RPMI7951 (cell line): Measurements from ENCODE around the gene ALDH5A1. TPM values are rescaled to one million over a fixed set of nuclear protein-coding genes. Genes with fewer than 3 reads are reported as not detected.
"Not testable (repeated sequence)": the region's sequence is repeated elsewhere in the genome, so short reads cannot be mapped to it uniquely, and the experiment has no call there.

Experiments used
- DNase-seq: peaks from one replicate; pipeline ENCODE4 v3.0.0-alpha.2; 2012; ENCODE audit warnings: low read depth
- total RNA-seq: library from RNA; depleted of rRNA; stranded (reverse); fragments of >200 nt; shearing (Covaris generic); gene quantifications from 2 replicates; pipeline ENCODE4 v1.2.3, GENCODE V29; 2014

ALDH5A1 gene
- total RNA-seq, 1 experiment from 2014 or later, result under 0.01 TPM

DNA sequence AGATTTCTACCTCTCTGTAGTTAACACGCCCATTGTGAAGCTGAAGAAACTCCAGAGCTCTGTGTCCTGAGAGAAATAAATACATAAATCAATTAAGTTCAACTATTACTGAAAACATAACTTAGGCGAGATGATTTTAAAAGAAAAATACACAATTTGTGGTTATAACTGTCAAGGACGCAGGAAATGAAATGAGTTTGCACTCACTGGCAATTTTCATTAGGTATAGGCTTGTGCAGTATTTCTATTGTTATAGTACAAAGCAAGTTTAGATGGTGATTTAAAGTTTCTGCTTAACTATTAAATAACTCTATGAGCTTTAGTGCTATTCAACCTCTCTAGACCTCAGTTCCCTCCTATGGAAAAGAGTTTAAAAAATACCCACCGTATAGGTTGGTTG is 8.7 kb upstream of the ALDH5A1 start:
- no peak for DNase-seq

GRCh38 chr6:24489470-24489869 is 5.3 kb upstream of the ALDH5A1 start, which contains the start of gene GPLD1:
Gene GPLD1 (minus strand): TSS chr6:24489578. CDS start chr6:24489511, 67 bp downstream.
- no peak for DNase-seq

- DNase-seq, result no peak
These were observed 4.9 kb upstream of the ALDH5A1 start for GRCh38 chr6:24489881-24490280.

GRCh38 chr6:24490948-24491347 is 3.8 kb upstream of the ALDH5A1 start:
- DNase-seq, result no peak

- DNase-seq, result no peak
These were observed 2.3 kb upstream of the ALDH5A1 start for GRCh38 chr6:24492475-24492874.

DNA sequence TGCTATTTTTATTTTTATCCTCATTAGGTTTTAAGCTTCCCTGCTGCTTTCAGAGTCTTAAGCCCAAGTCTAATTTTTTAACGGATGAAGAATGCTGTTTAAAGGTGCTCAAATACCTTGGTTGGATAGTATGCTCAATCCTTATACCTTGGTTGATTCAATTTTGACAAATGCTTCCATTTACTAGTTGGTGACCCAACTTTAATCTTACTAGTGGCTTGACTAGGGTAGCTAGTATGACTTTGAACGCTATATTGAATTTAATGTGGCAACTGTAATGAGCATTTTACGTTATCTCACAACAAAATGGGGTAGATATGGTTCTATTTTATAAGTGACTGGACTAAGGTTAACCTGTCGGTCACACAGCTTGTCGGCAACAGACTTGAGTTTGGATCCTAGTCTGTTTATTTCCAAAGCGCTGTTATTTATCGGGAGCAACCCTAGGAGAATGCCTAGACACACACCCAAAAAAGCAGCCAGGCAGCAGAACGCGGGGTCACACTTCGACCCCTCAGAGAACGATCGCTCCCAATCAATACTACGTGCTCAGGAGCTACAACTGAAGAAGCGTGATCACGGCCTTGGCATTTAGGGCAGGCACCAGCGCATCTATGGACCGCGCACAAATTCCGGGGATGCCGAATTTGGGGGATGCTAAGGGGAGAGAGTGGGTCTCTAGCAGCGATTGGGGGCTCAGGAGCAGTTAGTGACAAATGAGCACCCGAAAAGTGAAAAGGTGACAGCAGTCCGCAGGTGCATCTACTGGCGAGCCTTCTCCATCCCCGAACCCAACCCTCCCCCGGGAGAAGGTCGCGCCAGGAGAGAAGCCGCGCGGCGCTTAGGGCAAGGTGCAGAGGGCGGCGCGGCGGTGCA is 586 bp upstream of the ALDH5A1 start:
- DNase-seq, result no peak

DNA sequence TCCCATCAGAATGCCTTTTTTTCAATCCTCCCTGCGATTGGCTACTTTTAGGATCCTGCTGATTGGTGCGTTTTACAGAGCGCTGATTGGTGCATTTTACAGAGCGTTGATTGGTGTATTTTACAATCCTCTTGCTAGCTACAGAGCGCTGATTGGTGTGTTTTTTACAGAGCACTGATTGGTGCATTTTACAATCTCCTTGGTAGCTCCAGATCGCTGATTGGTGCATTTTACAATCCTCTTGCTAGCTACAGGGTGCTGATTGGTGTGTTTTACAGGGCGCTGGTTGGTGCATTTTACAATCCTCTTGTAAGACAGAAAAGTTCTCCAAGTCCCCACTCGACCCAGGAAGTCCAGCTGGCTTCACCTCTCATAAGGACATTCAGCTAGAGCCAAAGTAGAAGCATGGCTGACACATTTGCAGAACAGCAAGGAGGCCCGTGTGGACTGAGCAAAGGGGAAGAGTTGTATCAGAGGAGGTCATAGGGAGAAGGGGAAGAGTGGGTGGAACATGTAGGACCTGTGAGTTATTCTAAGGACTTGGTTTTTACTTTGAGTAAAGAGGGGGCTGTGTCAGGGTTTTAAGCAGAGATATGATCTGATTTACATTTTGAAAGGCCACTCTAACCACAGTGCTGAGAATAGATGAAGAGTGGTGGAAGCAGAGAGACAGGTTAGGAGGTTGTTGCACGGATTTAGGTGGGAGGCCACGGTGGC is 2.6 kb downstream of the ALDH5A1 start:
- no peak for DNase-seq

DNA sequence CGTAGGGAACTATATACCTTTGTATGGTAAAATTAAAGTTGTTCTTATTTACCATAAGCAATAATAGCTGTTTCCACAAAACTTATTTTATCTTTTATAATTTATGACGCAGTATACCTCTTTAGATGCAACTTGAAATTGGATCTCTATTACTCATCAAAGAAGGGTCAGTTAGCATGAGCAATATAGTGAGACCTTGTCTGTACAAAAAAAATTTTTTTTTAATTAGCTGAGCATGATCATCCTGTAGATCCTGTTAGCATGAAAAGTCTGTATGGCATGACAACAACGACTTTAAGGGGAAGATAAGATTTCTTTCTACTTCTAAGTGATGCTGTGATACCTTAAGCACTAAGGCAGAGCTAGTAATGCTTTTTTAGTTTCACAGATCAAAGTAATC is 5.9 kb downstream of the ALDH5A1 start:
- DNase-seq, result no peak

DNA sequence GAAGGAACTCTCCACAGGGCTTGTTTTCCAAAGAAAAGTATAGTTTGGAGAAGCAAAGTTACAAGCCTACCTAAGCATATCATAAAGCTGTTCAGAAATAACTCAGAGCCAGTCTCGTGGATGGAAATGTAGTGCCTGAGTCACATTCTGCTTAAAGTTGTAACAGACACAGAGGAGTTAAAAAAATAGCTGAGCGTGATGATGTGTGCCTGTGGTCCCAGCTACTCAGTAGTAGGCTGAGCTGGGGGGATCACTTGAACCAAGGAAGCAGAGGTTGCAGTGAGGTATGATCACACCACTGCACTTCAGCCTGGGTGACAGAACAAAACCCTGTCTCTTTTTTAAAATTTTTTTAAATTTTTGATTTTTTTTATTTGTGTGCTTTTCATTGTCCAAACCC is 6.6 kb downstream of the ALDH5A1 start:
- no peak for DNase-seq

DNA sequence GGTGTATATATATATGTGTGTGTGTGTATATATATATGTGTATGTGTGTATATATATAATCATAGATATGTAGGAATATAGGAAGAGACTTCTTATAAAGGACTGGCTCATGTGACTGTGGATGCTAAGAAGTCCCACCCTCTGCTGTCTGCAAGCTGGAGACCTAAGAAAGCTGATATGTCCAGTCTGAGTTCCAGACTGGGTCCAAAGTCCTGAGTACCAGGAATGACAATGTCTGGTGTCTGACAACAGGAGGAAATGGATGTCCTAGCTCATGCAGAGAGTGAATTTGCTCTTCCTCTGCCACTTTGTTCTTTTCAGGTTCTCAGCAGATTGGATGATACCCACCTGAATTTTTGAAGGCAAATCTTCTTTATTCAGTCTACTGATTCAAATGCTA is 7.1 kb downstream of the ALDH5A1 start:
- DNase-seq, result no peak

GRCh38 chr6:24504287-24504648 is 9.5 kb downstream of the ALDH5A1 start:
- DNase-seq, result no peak

GRCh38 chr6:24504649-24505586 is 10.1 kb downstream of the ALDH5A1 start:
- peak; percentile 35 for DNase-seq

GRCh38 chr6:24506814-24507520 is 12.2 kb downstream of the ALDH5A1 start:
- DNase-seq, result no peak

DNA sequence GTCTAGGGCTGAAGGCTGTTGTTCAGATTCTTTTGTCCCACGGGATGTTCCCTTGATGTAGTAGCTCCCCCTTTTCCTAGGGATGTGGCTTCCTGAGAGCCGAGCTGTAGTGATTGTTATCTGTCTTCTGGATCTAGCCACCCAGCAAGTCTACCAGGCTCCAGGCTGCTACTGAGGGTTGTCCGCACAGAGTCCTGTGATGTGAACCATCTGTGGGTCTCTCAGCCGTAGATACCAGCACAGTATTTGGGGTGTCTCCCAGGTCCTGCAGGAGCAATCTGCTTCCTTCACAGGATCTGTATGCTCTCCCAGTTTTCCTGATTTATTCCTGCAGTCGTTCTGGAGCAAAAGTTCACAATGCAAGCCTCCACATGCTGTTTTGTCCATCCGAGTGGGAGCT is 17.2 kb downstream of the ALDH5A1 start:
- not testable (repeated sequence) for DNase-seq

DNA sequence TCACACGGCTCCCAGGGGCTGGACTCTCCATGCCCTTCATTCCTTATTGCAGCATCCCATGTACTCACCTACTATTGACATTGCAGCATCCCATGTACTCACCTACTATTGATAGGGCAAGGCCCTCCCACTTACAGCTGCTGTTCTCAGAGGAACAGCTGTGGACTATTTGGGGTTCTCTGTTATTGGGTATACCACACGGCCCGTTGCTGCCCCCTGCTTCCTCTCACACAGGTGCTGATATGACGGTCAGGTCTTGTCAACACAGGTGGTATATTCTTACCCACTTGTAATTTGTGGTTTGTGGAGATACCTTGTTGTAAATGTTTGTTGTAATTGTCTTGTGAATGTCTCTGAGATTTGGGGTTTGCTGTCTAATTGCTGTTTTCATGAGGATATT is 18.8 kb downstream of the ALDH5A1 start:
- DNase-seq, result no peak

- DNase-seq, result no peak
These were observed 23.1 kb downstream of the ALDH5A1 start for GRCh38 chr6:24517659-24518543.

- peak; percentile 36 for DNase-seq
These were observed 26.3 kb downstream of the ALDH5A1 start for GRCh38 chr6:24520929-24521546.

- peak; percentile 32 for DNase-seq
These were observed 27.7 kb downstream of the ALDH5A1 start for GRCh38 chr6:24522228-24523176.

DNA sequence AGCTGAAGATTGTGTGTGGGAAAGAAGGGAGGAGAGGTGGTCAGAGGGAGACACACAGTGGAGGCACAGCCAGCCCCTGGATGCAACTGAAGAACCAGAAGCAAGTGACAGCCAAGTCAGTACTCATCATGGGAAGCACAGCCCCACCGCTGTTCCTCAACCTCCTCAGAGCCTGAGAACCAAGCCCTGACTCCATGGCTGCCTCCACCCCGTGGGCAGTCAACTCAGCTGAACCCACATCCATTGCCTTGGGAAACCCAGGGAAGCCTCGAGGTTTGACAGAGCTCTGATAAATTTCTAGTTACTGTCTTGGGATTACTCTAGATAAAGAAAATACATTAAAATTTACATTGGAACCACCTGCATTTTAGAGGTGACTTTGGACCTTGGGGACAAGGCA is 29.6 kb downstream of the ALDH5A1 start:
- DNase-seq, result no peak
